Smooth muscle cell (in vitro differentiated cells): ENCODE results near the gene MMAA. TPM values are rescaled to one million over a fixed set of nuclear protein-coding genes. Genes with fewer than 3 reads are reported as not detected.

Source experiments
- DNase-seq: peaks from one replicate; lab custom pipeline; 2025; ENCODE audit not compliant: unreplicated experiment; lab: John Stamatoyannopoulos, UW
- H2AFZ ChIP-seq: fragments of 200-600 bp; sonication (generic); 2 replicates; pipeline ENCODE4 v1.6.0; 2016; ENCODE audit warnings: antibody characterized with exemption, low read depth, mild to moderate bottlenecking
- H3F3A ChIP-seq: fragments of 200-600 bp; sonication (generic); 2 replicates; pipeline ENCODE4 v1.6.0; 2017; ENCODE audit warnings: antibody characterized with exemption, low read depth
- H3K27ac ChIP-seq: fragments of 200-600 bp; sonication (generic); 2 replicates; pipeline ENCODE4 v1.5.1; 2016; ENCODE audit warnings: low read depth, mild to moderate bottlenecking
- H3K27me3 ChIP-seq: fragments of 200-600 bp; sonication (generic); 2 replicates; pipeline ENCODE4 v1.6.1; 2016; ENCODE audit warnings: low read depth, mild to moderate bottlenecking
- H3K36me3 ChIP-seq: fragments of 200-600 bp; sonication (generic); 2 replicates; pipeline ENCODE4 v1.5.1; 2016; ENCODE audit warnings: low read depth
- H3K4me1 ChIP-seq: fragments of 200-600 bp; sonication (generic); 2 replicates; pipeline ENCODE4 v1.5.1; 2016; ENCODE audit warnings: low read depth
- H3K4me2 ChIP-seq: fragments of 200-600 bp; sonication (generic); 2 replicates; pipeline ENCODE4 v1.6.0; 2016; ENCODE audit warnings: mild to moderate bottlenecking
- H3K4me3 ChIP-seq: fragments of 200-600 bp; sonication (generic); 2 replicates; pipeline ENCODE4 v1.5.1; 2016; ENCODE audit warnings: mild to moderate bottlenecking
- H3K79me2 ChIP-seq: fragments of 200-600 bp; sonication (generic); 2 replicates; pipeline ENCODE4 v1.6.0; 2016; ENCODE audit warnings: low read depth, mild to moderate bottlenecking
- H3K9ac ChIP-seq: fragments of 200-600 bp; sonication (generic); 2 replicates; pipeline ENCODE4 v1.6.0; 2016; ENCODE audit warnings: low read depth
- H3K9me3 ChIP-seq: fragments of 200-600 bp; sonication (generic); replicated peaks from 2 replicates; pipeline ENCODE4 v1.5.1; 2016; ENCODE audit warnings: low read depth
- H4K20me1 ChIP-seq: fragments of 200-600 bp; sonication (generic); 2 replicates; pipeline ENCODE4 v1.6.0; 2016; ENCODE audit warnings: low read depth
- CTCF ChIP-seq: fragments of 200-600 bp; sonication (generic); IDR thresholded peaks from 2 replicates; pipeline ENCODE4 v1.5.1; 2017; ENCODE audit warnings: borderline replicate concordance, mild to moderate bottlenecking, antibody characterized with exemption; ENCODE audit not compliant: insufficient read depth, poor library complexity, severe bottlenecking
- WGBS: methylation state at CpG from one replicate; pipeline ENCODE4 v1.1.7; 2016; ENCODE audit warnings: low lambda C conversion rate; 5-methylcytosine and 5-hydroxymethylcytosine counted together
- polyA plus RNA-seq: library from polyadenylated mRNA; unstranded; fragments of >200 nt; fragmentation: Nextera tagmentation; extraction: Ambion mirVana; gene quantifications from 2 replicates; pipeline ENCODE4 v1.2.1, GENCODE V29; 2016
- total RNA-seq: library from RNA; depleted of rRNA; stranded (reverse); fragments of >200 nt; gene quantifications from 2 replicates; pipeline ENCODE4 v1.2.3, GENCODE V29; 2014

MMAA gene
- total and polyA plus RNA-seq, 2 experiments from 2014 or later, result 5.1 to 5.3 TPM

- Histone ChIP-seq H3K4me2 (no peak overlapping the region), H3K9me3 (no peaks in the 10 kb centered on the region), H3K4me3 (no peak overlapping the region), H3K27ac (no peak overlapping the region), H3K36me3 (no peaks in the 10 kb centered on the region), H3K79me2 (no peaks in the 10 kb centered on the region), H4K20me1 (no peaks in the 10 kb centered on the region), H2AFZ (no peak overlapping the region), H3K27me3 (no peaks in the 10 kb centered on the region), H3F3A (no peaks in the 10 kb centered on the region), H3K9ac (no peak overlapping the region), H3K4me1 (no peaks in the 10 kb centered on the region)
- TF ChIP-seq CTCF, result no peak
- WGBS, result 89% methylated on average over 3 of the region's 3 CpGs
- DNase-seq, result no peak
These were observed 44.0 kb downstream of the MMAA start for GRCh38 chr4:145663194-145663593.

GRCh38 chr4:145665773-145666172 lies 46.6 kb downstream of the MMAA start:
- WGBS, result 100% methylated on average over 1 of the region's 1 CpG
- Histone ChIP-seq H3K9ac (no peak overlapping the region), H3K36me3 (no peaks in the 10 kb centered on the region), H3K4me1 (no peaks in the 10 kb centered on the region), H2AFZ (no peak overlapping the region), H4K20me1 (no peaks in the 10 kb centered on the region), H3F3A (no peaks in the 10 kb centered on the region), H3K79me2 (no peaks in the 10 kb centered on the region), H3K4me3 (no peak overlapping the region), H3K27me3 (no peaks in the 10 kb centered on the region), H3K9me3 (no peaks in the 10 kb centered on the region), H3K27ac (no peak overlapping the region), H3K4me2 (no peak overlapping the region)
- no peak for TF ChIP-seq CTCF
- DNase-seq, result no peak

- Histone ChIP-seq H3F3A (no peaks in the 10 kb centered on the region), H3K4me3 (no peak overlapping the region), H3K4me1 (no peaks in the 10 kb centered on the region), H4K20me1 (no peaks in the 10 kb centered on the region), H3K27ac (no peak overlapping the region), H3K27me3 (no peaks in the 10 kb centered on the region), H3K4me2 (no peak overlapping the region), H3K9ac (no peak overlapping the region), H2AFZ (no peak overlapping the region), H3K9me3 (no peaks in the 10 kb centered on the region), H3K36me3 (no peaks in the 10 kb centered on the region), H3K79me2 (no peaks in the 10 kb centered on the region)
- no peak for TF ChIP-seq CTCF
- no peak for DNase-seq
These were observed 51.2 kb downstream of the MMAA start for GRCh38 chr4:145670422-145670821.

- no peak for TF ChIP-seq CTCF
- peak overlapping the region; percentile 77 for H3K9ac ChIP-seq
- H3K36me3 ChIP-seq, result no peaks in the 10 kb centered on the region
- peaks cover 3% of the 10 kb centered on the region for H3K4me1 ChIP-seq
- no peak overlapping the region for H2AFZ ChIP-seq
- H4K20me1 ChIP-seq, result no peaks in the 10 kb centered on the region
- peak overlapping the region; percentile 72 for H3K4me2 ChIP-seq
- H3K9me3 ChIP-seq, result peaks cover 6% of the 10 kb centered on the region
- no peak for DNase-seq
- H3K79me2 ChIP-seq, result no peaks in the 10 kb centered on the region
- no peaks in the 10 kb centered on the region for H3K27me3 ChIP-seq
- no peak overlapping the region for H3K4me3 ChIP-seq
- 0% methylated on average over 1 of the region's 1 CpG for WGBS
- H3F3A ChIP-seq, result peaks cover 12% of the 10 kb centered on the region
- H3K27ac ChIP-seq, result peak overlapping the region; percentile 91
These were observed 60.3 kb downstream of the MMAA start for GRCh38 chr4:145679520-145679919.
